Cerebellar cortex (tissue), 1 donor: ENCODE results near the gene CHCHD6.
A peak's percentile ranks its signal among the peaks of the same experiment; 100 is the strongest.

Experiments used
- DNase-seq: peaks from one replicate; pipeline ENCODE4 v3.0.0-alpha.2; 2015; ENCODE audit warnings: low spot score

Gene CHCHD6

GRCh38 chr3:126959136-126959920 is 255.3 kb downstream of the CHCHD6 start:
- no peak for DNase-seq

- no peak for DNase-seq
Observed at GRCh38 chr3:126959921-126960603, 256.0 kb downstream of the CHCHD6 start.

GRCh38 chr3:126960604-126960995 is 256.6 kb downstream of the CHCHD6 start:
- peak; percentile 41 for DNase-seq

DNA sequence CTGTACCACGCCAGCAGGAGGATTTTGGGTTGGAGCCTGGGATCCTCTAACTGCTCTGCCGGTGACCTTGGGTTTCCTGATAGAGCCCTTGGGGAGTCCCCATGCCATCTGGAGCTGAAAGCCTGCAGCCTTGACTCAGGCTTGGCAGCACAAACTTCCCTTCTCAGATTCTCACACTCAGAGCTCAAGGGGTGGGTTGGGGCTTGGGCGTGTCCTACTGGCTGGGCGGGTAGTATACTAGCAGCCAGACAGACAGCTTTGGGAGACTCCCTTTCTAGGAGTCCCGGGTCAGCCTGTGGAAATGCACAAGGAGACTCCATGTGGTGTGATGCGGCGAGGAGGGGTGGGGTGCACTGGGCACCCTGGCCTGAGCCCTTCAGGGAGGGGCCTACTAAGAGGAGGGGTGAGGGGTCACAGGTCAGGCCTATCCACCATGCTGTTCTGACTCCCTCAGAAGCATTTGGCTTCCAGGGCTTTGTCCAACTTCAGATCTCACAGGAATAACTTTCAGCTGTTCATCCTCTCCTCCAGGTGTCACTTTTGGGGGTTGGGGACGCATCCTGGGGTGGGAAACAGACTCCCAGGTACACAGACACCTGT is 257.3 kb downstream of the CHCHD6 start:
- DNase-seq, result no peak

- DNase-seq, result no peak
Observed at GRCh38 chr3:126961791-126962461, 257.9 kb downstream of the CHCHD6 start.

GRCh38 chr3:126962756-126963155 is 258.7 kb downstream of the CHCHD6 start:
- no peak for DNase-seq

DNA sequence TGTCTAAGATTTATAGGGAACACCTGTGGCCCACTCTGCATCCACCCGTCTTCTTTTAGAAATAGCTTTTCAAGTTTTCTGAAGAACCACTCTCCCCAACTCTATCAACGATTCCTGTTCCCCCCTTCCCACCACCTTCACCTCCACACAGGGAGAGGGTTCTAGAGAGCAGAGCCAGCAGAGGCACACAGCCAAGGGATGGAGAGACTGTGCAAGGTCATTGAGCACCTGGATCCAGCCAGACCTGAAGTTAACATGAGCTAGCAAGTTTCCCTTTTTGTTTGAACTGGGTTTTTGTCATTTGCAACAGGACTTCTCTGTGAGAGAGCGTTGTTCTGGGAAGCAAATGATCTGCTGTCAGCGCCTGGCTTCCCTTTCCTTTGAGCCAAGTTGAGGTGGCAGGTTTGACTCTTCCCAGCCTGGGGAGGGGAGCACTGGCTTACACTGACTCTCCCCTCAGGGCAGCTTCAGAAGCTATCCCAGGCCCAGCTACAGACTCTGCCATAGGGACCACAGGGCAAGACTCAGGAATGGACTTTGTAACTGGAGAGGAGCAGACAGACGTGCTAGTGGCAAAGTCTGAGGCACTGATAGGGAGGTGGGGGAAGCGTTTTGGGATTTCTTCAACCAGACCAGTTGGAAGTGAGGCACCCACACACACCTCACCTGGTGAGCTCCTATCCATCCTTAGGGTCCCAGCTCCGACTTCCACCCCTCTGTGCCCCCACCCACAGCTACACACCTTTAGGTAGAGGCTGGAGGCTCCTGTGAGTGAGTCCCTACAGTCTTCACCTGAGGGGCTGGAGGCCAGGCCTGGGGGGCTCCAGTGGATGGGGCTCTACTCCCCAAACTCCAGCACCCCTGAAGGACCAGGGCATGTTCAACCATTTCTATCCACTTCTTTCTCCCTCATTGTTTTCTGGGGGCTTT is 259.5 kb downstream of the CHCHD6 start:
- DNase-seq, result no peak

DNA sequence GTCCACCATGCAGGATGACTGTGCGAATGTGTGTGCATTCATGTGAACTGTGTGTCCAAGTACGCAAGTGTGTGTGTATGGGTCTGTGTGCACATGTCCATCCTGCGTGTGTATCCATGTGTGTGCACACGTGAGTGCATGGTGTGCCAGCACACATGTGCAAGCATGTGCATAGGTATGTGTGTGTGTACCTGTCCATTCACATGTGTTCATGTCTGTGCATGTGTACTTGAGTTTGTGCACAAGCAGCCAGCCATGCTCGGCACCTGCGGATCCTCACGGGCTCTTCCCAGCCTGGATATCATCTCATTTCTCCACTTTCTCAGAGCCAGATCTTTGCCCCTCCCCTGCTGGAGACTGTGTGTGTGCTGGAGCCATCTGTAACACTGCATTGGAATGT is 260.2 kb downstream of the CHCHD6 start:
- DNase-seq, result no peak

- no peak for DNase-seq
Observed at GRCh38 chr3:126964950-126965349, 260.9 kb downstream of the CHCHD6 start.

- no peak for DNase-seq
Observed at GRCh38 chr3:126965526-126966080, 261.6 kb downstream of the CHCHD6 start.

GRCh38 chr3:126967386-126967785 is 263.3 kb downstream of the CHCHD6 start:
- DNase-seq, result no peak

GRCh38 chr3:126968391-126969390 is 264.7 kb downstream of the CHCHD6 start:
- DNase-seq, result no peak

DNA sequence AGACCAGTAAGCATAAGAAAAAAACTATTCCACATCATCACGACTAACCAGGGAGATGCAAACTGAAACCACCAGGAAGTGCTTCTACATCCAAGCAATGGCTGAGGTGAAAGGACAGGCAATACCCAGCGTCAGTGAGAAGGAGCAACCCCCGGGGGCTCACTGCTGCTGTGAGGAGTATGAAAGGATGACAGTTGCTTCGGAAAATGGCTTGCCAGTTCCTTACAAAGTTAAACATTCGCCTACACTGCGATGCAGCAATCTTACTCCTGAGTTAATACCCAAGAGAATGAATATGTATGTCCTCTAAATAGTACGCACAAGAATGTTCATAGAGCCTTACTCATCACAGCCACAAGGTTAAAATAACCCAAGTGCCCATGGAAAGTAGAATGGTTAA is 265.5 kb downstream of the CHCHD6 start:
- DNase-seq, result no peak

DNA sequence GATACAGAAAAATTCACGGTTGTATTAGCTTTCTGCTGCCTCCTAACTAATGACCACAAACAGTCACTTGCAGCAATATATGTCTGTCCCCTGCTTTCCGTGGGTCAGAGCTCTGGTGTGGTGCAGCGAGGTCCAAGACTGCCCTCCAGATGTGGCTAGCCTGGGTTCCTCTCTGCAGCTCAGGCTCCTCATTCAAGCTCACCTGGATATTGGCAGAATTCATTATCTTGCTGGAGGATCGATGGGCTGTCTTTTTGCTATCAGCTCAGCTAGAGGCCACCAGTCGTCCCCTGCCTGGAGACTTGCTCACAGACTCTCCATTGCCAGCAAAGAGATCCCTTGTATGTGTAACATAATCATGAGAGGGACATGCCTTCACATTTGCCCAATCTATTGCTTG is 266.1 kb downstream of the CHCHD6 start:
- DNase-seq, result no peak

- no peak for DNase-seq
Observed at GRCh38 chr3:126970921-126971320, 266.9 kb downstream of the CHCHD6 start.

DNA sequence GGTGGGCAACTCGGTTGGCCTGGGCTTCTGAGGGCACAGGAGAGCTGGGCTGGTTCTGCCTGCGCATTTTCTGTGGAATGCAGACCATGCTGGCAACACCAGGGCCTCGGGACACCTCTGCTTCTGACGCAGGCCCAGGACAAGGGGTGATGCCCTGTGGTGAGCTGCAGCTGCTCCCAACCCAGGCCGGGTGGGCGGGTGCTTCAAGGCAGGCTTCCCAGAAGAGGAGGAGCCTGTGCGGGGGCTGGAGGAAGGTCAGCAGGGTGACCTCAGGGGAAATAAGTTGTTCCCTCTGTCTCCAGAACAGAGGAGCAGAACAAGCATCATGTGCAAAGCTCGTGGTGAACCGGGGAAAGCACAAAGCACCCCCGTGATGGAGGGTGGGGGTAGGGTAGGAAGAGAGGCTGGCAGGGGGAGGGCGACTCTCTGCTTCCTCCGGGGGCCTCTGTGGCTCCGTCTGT is 267.9 kb downstream of the CHCHD6 start:
- DNase-seq, result no peak

DNA sequence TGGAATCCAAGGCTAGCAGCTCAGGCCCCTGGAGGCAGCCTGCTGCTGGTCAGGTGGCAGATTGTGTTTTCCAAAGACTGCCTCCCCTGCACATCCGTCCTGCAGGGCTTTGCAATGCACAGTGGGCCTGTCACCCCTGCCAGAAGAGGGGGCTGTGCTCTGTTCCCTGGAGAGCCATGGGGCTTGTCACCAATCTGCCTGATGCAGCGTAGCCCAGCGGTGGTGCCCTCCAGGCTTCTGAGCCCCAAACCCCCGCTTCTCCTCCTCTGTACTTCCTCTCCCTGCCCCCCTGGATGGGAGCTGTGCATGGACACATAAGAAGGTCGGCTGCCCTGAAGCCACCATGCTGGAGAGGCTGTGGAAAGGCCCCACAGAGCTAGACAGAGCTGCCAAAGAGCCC is 268.8 kb downstream of the CHCHD6 start:
- no peak for DNase-seq

- no peak for DNase-seq
Observed at GRCh38 chr3:126973814-126974213, 269.8 kb downstream of the CHCHD6 start.

DNA sequence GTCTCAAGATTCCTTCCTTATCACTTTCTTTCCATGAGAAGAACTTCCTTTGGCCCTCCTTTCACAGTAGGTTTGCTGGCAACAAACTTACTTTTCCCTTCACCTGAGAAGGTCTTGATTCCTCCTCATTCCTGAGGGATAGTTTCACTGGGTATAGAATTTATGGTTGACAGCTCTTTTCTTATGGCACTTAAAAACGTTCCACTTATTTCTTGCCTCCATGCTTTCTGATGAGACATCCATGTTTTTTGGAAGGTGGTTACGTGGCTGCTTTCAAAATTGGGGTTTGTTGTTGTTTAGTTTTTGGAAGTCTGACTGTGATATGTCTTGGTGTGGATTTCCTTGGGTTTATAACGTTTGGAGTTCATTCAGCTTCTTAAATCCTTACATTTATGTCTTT is 270.7 kb downstream of the CHCHD6 start:
- no peak for DNase-seq

GRCh38 chr3:126976906-126977305 is 272.9 kb downstream of the CHCHD6 start:
- no peak for DNase-seq
